Gastroesophageal sphincter (tissue), 3 donors: ENCODE measurements around the gene ITK.

Experiments
- EP300 ChIP-seq: sonication (generic); formaldehyde crosslinking; IDR thresholded peaks from one replicate; pipeline ENCODE4 v1.6.1; 2017; ENCODE audit warnings: antibody characterized with exemption, mild to moderate bottlenecking
- POLR2A ChIP-seq, 2 donors: fragments of 450-650 bp; IDR thresholded peaks; one replicate each; pipeline ENCODE4 v1.6.1; 2017; ENCODE audit warnings: antibody characterized with exemption in 2 of 2, mild to moderate bottlenecking in 2 of 2, moderate library complexity in 1 of 2
- TF ChIP-seq, protein P1 (sequence below), 4 experiments: fragments of 200-600 bp in 2 of 4; fragments of 450-650 bp in 2 of 4; sonication (generic) in 1 of 4; IDR thresholded peaks; one replicate each; pipeline ENCODE4 v1.5.1; 2017 to 2019; ENCODE audit warnings: antibody characterized with exemption in 4 of 4, mild to moderate bottlenecking in 2 of 4, moderate library complexity in 2 of 4

DNA sequence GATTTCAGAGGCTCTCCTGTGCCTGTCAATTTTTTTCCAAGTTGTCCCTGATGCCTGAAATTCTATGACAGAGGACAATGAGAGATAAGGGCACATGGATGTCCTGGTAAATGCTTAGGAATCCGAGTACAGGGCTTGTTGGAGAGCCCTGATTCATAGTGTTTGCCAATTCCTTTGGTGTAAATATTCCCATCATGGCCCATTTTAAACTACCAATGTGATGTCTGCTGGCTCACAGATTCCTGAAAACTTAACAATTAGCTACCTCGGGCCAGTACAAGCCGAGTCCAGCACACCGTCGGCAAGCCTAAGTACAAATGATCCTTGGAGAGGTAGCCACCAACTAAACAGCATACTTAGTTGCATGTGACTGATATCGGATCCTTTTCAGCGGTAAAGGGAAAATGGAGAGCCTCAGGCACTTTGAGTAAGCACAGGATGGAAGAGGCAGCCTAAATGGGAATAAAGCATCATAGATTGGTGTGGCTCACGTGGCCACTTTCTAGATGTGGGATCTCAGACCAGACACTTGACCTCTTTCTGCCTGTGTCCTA lies 3.6 kb downstream of the ITK start:
- TF ChIP-seq, protein P1, sequence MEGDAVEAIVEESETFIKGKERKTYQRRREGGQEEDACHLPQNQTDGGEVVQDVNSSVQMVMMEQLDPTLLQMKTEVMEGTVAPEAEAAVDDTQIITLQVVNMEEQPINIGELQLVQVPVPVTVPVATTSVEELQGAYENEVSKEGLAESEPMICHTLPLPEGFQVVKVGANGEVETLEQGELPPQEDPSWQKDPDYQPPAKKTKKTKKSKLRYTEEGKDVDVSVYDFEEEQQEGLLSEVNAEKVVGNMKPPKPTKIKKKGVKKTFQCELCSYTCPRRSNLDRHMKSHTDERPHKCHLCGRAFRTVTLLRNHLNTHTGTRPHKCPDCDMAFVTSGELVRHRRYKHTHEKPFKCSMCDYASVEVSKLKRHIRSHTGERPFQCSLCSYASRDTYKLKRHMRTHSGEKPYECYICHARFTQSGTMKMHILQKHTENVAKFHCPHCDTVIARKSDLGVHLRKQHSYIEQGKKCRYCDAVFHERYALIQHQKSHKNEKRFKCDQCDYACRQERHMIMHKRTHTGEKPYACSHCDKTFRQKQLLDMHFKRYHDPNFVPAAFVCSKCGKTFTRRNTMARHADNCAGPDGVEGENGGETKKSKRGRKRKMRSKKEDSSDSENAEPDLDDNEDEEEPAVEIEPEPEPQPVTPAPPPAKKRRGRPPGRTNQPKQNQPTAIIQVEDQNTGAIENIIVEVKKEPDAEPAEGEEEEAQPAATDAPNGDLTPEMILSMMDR (IDR thresholded peaks at IDR 0.05): no peak
- TF ChIP-seq POLR2A (IDR thresholded peaks at IDR 0.05) (no peak), EP300 (no peak)
